IPS-NIHi7 (cell line): Measurements from ENCODE around the gene CLEC10A.
A peak's percentile ranks its signal among the peaks of the same experiment; 100 is the strongest.

Experiments used
- DNase-seq: peaks from one replicate; pipeline ENCODE4 v3.0.0; 2012; ENCODE audit warnings: mixed read lengths; ENCODE audit errors: extremely low spot score

Gene CLEC10A

DNA sequence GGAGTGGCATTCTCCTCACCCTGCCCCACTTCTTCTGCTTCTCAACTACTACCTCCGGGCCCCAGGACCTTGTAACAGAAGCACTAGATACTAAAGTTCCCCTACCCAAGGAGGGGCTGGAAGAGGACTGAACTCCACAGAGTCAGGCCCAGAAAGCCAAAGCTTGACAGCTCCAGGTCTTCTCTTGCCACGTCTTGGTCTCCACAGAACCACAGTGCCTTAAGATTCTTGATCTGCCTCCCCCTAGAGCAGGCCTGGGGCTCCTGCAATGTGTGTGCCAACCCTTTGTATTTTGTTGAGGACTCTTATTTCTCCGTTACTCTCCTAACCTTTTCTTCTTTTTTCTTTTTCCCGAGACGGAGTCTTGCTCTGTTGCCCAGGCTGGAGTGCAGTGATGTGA is 40.2 kb downstream of the CLEC10A start:
- no peak for DNase-seq

DNA sequence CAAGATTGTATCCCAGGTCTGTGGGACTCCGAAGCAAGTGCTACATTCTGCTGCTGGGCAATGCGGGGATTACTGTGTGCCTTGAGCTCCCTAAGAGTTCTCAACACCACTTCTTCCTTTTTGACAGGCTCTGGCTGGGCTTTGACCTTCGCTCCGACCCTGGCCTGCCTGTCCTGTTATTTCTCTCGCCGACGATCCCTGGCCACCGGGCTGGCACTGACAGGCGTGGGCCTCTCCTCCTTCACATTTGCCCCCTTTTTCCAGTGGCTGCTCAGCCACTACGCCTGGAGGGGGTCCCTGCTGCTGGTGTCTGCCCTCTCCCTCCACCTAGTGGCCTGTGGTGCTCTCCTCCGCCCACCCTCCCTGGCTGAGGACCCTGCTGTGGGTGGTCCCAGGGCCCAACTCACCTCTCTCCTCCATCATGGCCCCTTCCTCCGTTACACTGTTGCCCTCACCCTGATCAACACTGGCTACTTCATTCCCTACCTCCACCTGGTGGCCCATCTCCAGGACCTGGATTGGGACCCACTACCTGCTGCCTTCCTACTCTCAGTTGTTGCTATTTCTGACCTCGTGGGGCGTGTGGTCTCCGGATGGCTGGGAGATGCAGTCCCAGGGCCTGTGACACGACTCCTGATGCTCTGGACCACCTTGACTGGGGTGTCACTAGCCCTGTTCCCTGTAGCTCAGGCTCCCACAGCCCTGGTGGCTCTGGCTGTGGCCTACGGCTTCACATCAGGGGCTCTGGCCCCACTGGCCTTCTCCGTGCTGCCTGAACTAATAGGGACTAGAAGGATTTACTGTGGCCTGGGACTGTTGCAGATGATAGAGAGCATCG is 41.8 kb downstream of the CLEC10A start:
- DNase-seq: no peak

DNA sequence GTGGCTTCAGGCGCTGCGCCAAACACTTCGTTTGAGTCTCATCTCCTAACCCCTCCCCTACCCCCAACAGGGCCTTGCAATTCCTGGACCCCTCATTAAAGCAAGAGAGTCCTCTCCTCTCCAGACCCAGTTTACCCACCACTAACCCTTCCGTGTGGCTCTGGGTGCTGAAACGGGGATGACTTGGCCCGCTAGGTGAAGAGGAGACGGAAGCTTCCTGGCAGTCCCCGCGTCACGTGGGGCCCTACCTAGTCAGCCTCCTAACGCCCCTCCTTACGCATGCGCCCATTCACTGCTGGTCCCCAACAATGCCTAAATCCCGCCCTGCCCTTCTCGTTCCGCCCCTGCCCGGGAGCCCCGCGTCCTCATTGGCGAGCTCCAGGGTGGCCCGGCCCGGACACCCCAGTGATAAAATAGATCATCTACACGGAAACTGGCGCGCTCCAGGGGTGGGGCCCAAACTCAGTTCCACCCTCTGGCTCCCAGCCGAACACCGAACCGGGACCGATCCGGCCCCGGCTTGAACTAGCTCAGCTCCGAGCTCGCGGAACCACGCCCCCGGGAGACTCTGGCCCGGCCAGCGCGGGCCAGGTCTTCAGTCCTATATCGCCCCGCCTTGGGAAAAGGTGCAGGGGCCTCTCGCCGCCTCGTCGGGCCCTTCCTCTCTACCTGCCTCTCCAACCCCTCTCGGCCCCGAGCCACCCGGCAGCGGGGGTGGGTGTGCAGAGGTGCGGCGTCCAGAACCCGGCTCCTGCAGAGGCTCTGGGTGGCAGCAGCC is 44.3 kb downstream of the CLEC10A start, which contains the start of gene SLC16A13:
SLC16A13 (plus strand) TSS at position 425 of the 778 bp plus-strand sequence. CDS start 368 bp downstream, outside the sequence.
- peak; percentile 98 for DNase-seq

DNA sequence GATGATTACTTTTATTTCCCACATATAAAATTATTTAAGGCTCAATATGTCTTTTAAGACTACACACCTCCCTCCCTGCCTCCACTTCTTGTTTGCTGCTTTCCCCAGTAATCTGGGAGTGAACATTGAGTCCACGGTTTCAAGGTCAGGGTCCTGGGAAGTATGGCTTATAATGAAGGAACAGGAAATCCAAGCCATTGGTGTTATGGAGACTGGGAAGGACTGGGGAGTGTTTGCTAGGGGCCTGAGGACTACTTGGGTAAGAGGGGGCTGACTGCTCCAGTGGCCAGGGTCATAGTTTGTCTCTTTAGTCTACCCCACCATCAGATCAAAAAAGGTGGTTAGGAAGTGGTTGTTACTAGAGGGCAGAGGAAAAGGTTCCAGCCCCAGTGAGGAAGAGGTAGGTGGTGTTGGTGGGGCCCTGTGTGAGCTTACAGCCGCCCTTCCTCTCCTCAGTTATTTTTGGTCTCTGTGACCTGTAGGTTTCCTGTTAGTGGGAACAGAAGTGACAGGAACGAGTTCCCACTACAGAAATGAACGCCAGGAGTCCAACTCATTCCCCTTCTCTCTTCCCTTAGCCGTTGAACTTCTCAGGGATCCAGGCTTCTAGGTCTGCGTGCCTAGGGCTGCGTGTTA is 45.0 kb downstream of the CLEC10A start:
- DNase-seq: no peak

DNA sequence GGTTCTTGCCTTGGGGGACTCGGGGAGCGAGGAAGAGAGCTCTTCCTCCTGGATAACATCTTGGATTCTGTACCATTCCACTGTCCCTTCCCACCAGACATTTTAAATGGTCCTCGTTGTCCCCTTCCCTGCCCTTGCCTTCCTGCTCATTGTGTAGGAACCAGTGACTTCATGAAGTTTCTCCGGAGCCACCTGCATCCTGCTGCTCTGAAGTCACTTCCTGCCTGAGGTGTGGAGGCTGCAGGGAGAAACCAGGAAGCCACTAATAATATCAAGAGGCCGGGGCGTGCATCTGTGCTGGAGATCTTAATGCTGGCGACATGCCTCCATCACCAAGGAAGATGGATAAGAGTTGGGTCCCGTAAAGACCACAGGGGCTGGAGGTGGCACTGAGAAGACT is 50.4 kb downstream of the CLEC10A start:
- no peak for DNase-seq

DNA sequence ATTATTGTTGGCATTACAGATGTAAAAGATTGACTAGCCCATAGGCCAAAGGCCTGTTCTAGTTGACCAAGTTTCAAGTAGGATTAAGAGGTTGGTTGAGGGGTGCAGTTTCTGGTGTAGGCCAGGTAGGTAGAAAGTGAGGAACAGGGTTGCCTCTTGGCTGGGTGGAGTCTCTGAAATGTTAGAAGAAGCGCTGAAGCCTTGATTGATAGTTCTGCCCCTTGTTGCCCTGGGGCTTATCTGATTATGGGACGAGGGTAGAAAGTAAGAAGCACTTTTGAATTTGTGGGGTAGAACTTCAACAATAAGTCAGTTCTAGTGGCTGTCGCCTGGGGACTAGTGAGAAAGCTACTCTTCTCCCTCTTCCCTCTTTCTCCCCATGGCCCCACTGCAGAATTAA is 51.0 kb downstream of the CLEC10A start:
- DNase-seq: no peak

DNA sequence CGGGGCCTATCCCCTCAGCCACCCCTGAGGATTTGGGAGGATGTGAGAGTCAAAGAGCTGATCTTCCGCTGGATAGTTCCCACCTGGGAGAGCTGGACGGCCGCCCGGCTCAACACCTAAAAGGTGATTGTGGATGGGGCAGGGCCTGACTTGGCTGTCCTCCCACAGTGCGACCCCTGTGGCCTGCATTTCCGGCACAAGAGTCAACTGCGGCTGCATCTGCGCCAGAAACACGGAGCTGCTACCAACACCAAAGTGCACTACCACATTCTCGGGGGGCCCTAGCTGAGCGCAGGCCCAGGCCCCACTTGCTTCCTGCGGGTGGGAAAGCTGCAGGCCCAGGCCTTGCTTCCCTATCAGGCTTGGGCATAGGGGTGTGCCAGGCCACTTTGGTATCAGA is 52.7 kb downstream of the CLEC10A start:
- no peak for DNase-seq

DNA sequence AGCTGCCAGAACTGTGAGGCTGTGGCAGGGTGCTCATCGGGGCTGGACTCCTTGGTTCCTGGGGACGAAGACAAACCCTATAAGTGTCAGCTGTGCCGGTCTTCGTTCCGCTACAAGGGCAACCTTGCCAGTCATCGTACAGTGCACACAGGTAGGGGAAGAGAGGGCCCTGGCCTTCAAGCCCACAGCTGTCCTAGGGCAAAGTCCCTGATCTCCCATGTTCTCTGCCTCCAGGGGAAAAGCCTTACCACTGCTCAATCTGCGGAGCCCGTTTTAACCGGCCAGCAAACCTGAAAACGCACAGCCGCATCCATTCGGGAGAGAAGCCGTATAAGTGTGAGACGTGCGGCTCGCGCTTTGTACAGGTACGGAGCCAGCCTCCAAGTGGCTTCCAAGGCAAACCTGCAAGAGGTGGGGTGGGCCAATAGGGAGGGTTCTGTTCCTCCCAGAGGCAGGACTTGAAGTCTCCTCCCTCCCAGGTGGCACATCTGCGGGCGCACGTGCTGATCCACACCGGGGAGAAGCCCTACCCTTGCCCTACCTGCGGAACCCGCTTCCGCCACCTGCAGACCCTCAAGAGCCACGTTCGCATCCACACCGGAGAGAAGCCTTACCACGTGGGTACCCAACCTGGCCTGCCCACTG is 53.5 kb downstream of the CLEC10A start:
- DNase-seq: no peak

DNA sequence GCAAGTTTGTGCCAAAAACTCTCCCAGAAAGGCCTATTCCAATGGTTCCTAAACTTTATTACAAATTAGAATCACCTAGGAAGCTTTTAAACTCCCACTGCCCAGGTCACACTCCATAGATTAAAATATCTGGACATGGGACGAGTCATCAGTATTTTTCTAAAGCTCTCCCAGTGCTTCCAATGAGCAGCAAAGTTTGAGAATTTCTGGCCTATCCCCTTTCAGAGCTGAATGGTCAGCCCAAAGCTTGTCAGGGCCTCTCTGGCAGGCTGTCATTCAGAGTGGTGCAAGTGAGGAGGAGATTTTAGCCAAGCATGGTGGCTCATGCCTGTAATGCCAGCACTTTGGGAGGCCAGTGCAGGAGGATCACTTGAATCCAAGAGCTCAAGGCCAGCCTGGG is 54.8 kb downstream of the CLEC10A start:
- DNase-seq: no peak
